Lower lobe of right lung (tissue), 2 donors: ENCODE data around the gene PHF21A. TPM values are rescaled to one million over a fixed set of nuclear protein-coding genes. Genes with fewer than 3 reads are reported as not detected.
"Not testable (repeated sequence)": the region's sequence is repeated elsewhere in the genome, so short reads cannot be mapped to it uniquely, and the experiment has no call there.

ENCODE experiments used
- ATAC-seq, 2 donors: fragments of 200-7000 bp; cut with Tn5 transposase; one replicate each; pipeline ENCODE4 v1.9.1; 2020 to 2022; ENCODE audit warnings: mild to moderate bottlenecking in 2 of 2, moderate library complexity in 2 of 2
- DNase-seq: peaks from one replicate; pipeline ENCODE4 v3.0.0-alpha.2; 2020
- H3K27ac ChIP-seq: fragments of 200-600 bp; one replicate; pipeline ENCODE4 v1.8.0; 2022
- H3K27me3 ChIP-seq: fragments of 200-600 bp; one replicate; pipeline ENCODE4 v1.8.0; 2022; ENCODE audit warnings: low read depth
- H3K36me3 ChIP-seq: fragments of 200-600 bp; one replicate; pipeline ENCODE4 v1.8.0; 2022; ENCODE audit warnings: mild to moderate bottlenecking
- H3K4me1 ChIP-seq: fragments of 200-600 bp; one replicate; pipeline ENCODE4 v1.8.0; 2022
- H3K4me3 ChIP-seq: fragments of 200-600 bp; one replicate; pipeline ENCODE4 v1.8.0; 2022; ENCODE audit warnings: mild to moderate bottlenecking
- H3K9me3 ChIP-seq: fragments of 200-600 bp; one replicate; pipeline ENCODE4 v1.8.0; 2022
- CTCF ChIP-seq: fragments of 200-600 bp; IDR thresholded peaks from one replicate; pipeline ENCODE4 v1.8.0; 2022; ENCODE audit warnings: antibody characterized with exemption, mild to moderate bottlenecking
- intact Hi-C: fragments of 100-400 bp; cut with DNase I; formaldehyde crosslinking; loops from one replicate; pipeline ENCODE4 v1.11.0; 2022
- total RNA-seq: library from RNA; stranded (reverse); fragmentation: NEBNext Ultra II Directional; extraction: Animal tissue kit (Norgen Biotek cat#: 25700); gene quantifications from one replicate; pipeline ENCODE4 v1.2.1, GENCODE V29; 2021
- donor health status: DM: no; HTN: yes; CAD: no; lungs with severe emphysema.

PHF21A gene
- total RNA-seq, 1 donor from 2014 or later = 48.4 TPM

GRCh38 chr11:46018651-46019050, 102.6 kb downstream of the PHF21A start:
- Histone ChIP-seq H3K4me3 (no peak overlapping the region), H3K27ac (no peak overlapping the region), H3K4me1 (no peaks in the 10 kb centered on the region), H3K36me3 (peaks cover 9% of the 10 kb centered on the region), H3K9me3 (no peaks in the 10 kb centered on the region), H3K27me3 (no peaks in the 10 kb centered on the region)
- ATAC-seq = no peak
- TF ChIP-seq CTCF = no peak
- no peak for DNase-seq
- intact Hi-C loops = no loop called here

GRCh38 chr11:46017341-46017740, 103.9 kb downstream of the PHF21A start:
- DNase-seq = no peak
- TF ChIP-seq CTCF = no peak
- H3K9me3 ChIP-seq = no peaks in the 10 kb centered on the region
- no peaks in the 10 kb centered on the region for H3K27me3 ChIP-seq
- H3K4me3 ChIP-seq = no peak overlapping the region
- H3K36me3 ChIP-seq = peaks cover 9% of the 10 kb centered on the region
- no peak for ATAC-seq
- H3K4me1 ChIP-seq = no peaks in the 10 kb centered on the region
- intact Hi-C loops = no loop called here
- H3K27ac ChIP-seq = no peak overlapping the region

DNA sequence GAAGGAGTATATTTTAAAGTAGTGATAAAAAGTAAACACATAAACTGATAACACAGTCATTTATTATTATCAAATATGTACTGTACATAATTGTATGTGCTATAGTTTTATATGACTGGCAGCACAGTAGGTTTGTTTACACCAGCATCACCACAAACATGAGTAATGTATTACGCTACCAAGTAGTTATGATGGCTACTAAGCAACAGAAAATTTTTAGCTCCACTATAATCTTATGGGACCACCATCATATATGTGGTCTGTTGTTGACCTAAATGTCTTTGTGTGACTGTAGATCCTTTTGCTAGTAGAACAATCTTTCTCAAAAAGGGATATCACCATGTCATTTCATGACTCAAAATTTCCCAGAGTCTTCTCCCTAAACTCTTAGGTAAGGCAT, 105.3 kb downstream of the PHF21A start:
- H3K36me3 ChIP-seq = peaks cover 2% of the 10 kb centered on the region
- no peak for TF ChIP-seq CTCF
- ATAC-seq = no peak

GRCh38 chr11:46014168-46014567, 107.1 kb downstream of the PHF21A start:
- ATAC-seq, intact Hi-C loops: not testable (repeated sequence)

More for the DNA sequence above, 105.3 kb downstream of the PHF21A start:
- Histone ChIP-seq H3K27ac (no peak overlapping the region), H3K27me3 (no peaks in the 10 kb centered on the region), H3K4me3 (no peak overlapping the region), H3K4me1 (no peaks in the 10 kb centered on the region), H3K9me3 (no peaks in the 10 kb centered on the region)
- intact Hi-C loops = no loop called here
- no peak for DNase-seq

GRCh38 chr11:46012185-46012584, 109.1 kb downstream of the PHF21A start:
- TF ChIP-seq CTCF = no peak
- no peaks in the 10 kb centered on the region for H3K9me3 ChIP-seq
- intact Hi-C loops = no loop called here
- ATAC-seq = no peak
- no peak overlapping the region for H3K27ac ChIP-seq
- no peak overlapping the region for H3K4me3 ChIP-seq
- no peaks in the 10 kb centered on the region for H3K36me3 ChIP-seq
- H3K4me1 ChIP-seq = no peaks in the 10 kb centered on the region
- DNase-seq = no peak
- no peaks in the 10 kb centered on the region for H3K27me3 ChIP-seq

More at GRCh38 chr11:46014168-46014567, 107.1 kb downstream of the PHF21A start:
- H3K4me1 ChIP-seq, H3K36me3 ChIP-seq, H3K27ac ChIP-seq, H3K27me3 ChIP-seq, DNase-seq, H3K4me3 ChIP-seq, H3K9me3 ChIP-seq: not testable (repeated sequence)

- no peak for DNase-seq
- Histone ChIP-seq H3K36me3 (no peaks in the 10 kb centered on the region), H3K27me3 (no peaks in the 10 kb centered on the region), H3K4me1 (no peaks in the 10 kb centered on the region), H3K27ac (no peak overlapping the region), H3K9me3 (no peaks in the 10 kb centered on the region), H3K4me3 (no peak overlapping the region)
- intact Hi-C loops = no loop called here
- no peak for ATAC-seq
- TF ChIP-seq CTCF = no peak
These were observed 111.2 kb downstream of the PHF21A start for GRCh38 chr11:46010100-46010499.
